Suprapubic skin (tissue), 4 donors: Measurements from ENCODE around the gene WDR77. TPM values are rescaled to one million over a fixed set of nuclear protein-coding genes. Genes with fewer than 3 reads are reported as not detected.

Experiments
- DNase-seq, 2 donors: peaks; one replicate each; pipeline ENCODE4 v3.0.0-alpha.2; 2019; ENCODE audit warnings: low spot score in 2 of 2
- H3K27ac ChIP-seq: fragments of 200-600 bp; sonication (generic); one replicate; pipeline ENCODE4 v1.5.1; 2019
- H3K27me3 ChIP-seq: fragments of 200-600 bp; sonication (generic); one replicate; pipeline ENCODE4 v1.5.1; 2019
- H3K36me3 ChIP-seq: fragments of 200-600 bp; sonication (generic); one replicate; pipeline ENCODE4 v1.5.1; 2019
- H3K4me1 ChIP-seq: fragments of 200-600 bp; sonication (generic); one replicate; pipeline ENCODE4 v1.5.1; 2019
- H3K4me3 ChIP-seq: fragments of 200-600 bp; sonication (generic); one replicate; pipeline ENCODE4 v1.5.1; 2019; ENCODE audit warnings: mild to moderate bottlenecking
- H3K9me3 ChIP-seq: fragments of 200-600 bp; sonication (generic); one replicate; pipeline ENCODE4 v1.5.1; 2019
- CTCF ChIP-seq, 2 donors: fragments of 200-600 bp in 1 of 2; fragments of 450-650 bp in 1 of 2; sonication (generic) in 1 of 2; IDR thresholded peaks; one replicate each; pipeline ENCODE4 v1.5.1; 2016 to 2019; ENCODE audit warnings: antibody characterized with exemption in 2 of 2, mild to moderate bottlenecking in 1 of 2, moderate library complexity in 1 of 2
- EP300 ChIP-seq: sonication (generic); formaldehyde crosslinking; IDR thresholded peaks from one replicate; pipeline ENCODE4 v1.6.1; 2017; ENCODE audit warnings: antibody characterized with exemption
- POLR2A ChIP-seq, 2 donors: fragments of 450-650 bp; IDR thresholded peaks; one replicate each; pipeline ENCODE4 v1.6.1; 2017; ENCODE audit warnings: antibody characterized with exemption in 2 of 2, mild to moderate bottlenecking in 2 of 2, moderate library complexity in 2 of 2
- POLR2AphosphoS5 ChIP-seq, 3 donors: sonication (generic); formaldehyde crosslinking; IDR thresholded peaks; one replicate each; pipeline ENCODE4 v1.6.1; 2017; ENCODE audit warnings: antibody characterized with exemption in 3 of 3
- WGBS: methylation state at CpG from one replicate; pipeline ENCODE4 v1.1.5; 2018; 5-methylcytosine and 5-hydroxymethylcytosine counted together
- total RNA-seq, 4 donors: library from RNA; depleted of rRNA; stranded (reverse); fragments of >200 nt; gene quantifications; one replicate each; pipeline ENCODE4 v1.1.0, GENCODE V29; 2016

WDR77 gene
- total RNA-seq, 4 donors from 2014 or later: 22.8 to 34.7 (median 33.4) TPM

- Histone ChIP-seq H3K27ac (no peak overlapping the region), H3K36me3 (peaks cover 63% of the 10 kb centered on the region), H3K4me3 (no peak overlapping the region), H3K9me3 (no peaks in the 10 kb centered on the region), H3K4me1 (peaks cover 23% of the 10 kb centered on the region), H3K27me3 (no peaks in the 10 kb centered on the region)
- no peak for DNase-seq
- 70% methylated on average over 5 of the region's 5 CpGs for WGBS
- no peak for TF ChIP-seq POLR2A (IDR thresholded peaks at IDR 0.05)
- no peak for TF ChIP-seq EP300
- no peak for TF ChIP-seq CTCF (IDR thresholded peaks at IDR 0.05)
- TF ChIP-seq POLR2AphosphoS5 (IDR thresholded peaks at IDR 0.05): no peak
Measured at GRCh38 chr1:111454859-111455641, 6.0 kb upstream of the WDR77 start.

- H3K36me3 ChIP-seq: peaks cover 50% of the 10 kb centered on the region
- DNase-seq: no peak
- H3K9me3 ChIP-seq: no peaks in the 10 kb centered on the region
- no peak overlapping the region for H3K4me3 ChIP-seq
- no peak overlapping the region for H3K27ac ChIP-seq
- H3K4me1 ChIP-seq: peaks cover 25% of the 10 kb centered on the region
- WGBS: 87% methylated on average over 3 of the region's 3 CpGs
- H3K27me3 ChIP-seq: no peaks in the 10 kb centered on the region
- no peak for TF ChIP-seq CTCF (IDR thresholded peaks at IDR 0.05)
Measured at GRCh38 chr1:111453706-111454105, 4.7 kb upstream of the WDR77 start.

- H3K9me3 ChIP-seq: no peaks in the 10 kb centered on the region
- no peak overlapping the region for H3K4me3 ChIP-seq
- DNase-seq: no peak
- no peak for TF ChIP-seq POLR2AphosphoS5 (IDR thresholded peaks at IDR 0.05)
- TF ChIP-seq EP300: no peak
- no peak for TF ChIP-seq CTCF (IDR thresholded peaks at IDR 0.05)
- no peak for TF ChIP-seq POLR2A (IDR thresholded peaks at IDR 0.05)
- H3K27me3 ChIP-seq: no peaks in the 10 kb centered on the region
- H3K4me1 ChIP-seq: peaks cover 33% of the 10 kb centered on the region
- no peak overlapping the region for H3K27ac ChIP-seq
- 78% methylated on average over 3 of the region's 3 CpGs for WGBS
- peaks cover 39% of the 10 kb centered on the region for H3K36me3 ChIP-seq
Measured at GRCh38 chr1:111452581-111452980, 3.5 kb upstream of the WDR77 start.

GRCh38 chr1:111450185-111450584 lies 1.1 kb upstream of the WDR77 start:
- no peak for DNase-seq
- Histone ChIP-seq H3K36me3 (peaks cover 19% of the 10 kb centered on the region), H3K4me1 (peaks cover 42% of the 10 kb centered on the region), H3K27me3 (no peaks in the 10 kb centered on the region), H3K4me3 (peak overlapping the region; percentile 70), H3K9me3 (no peaks in the 10 kb centered on the region), H3K27ac (no peak overlapping the region)
- TF ChIP-seq EP300 (no peak), POLR2AphosphoS5 (IDR thresholded peaks at IDR 0.05) (no peak), POLR2A (IDR thresholded peaks at IDR 0.05) (no peak), CTCF (IDR thresholded peaks at IDR 0.05) (no peak)
- 40% methylated on average over 3 of the region's 3 CpGs for WGBS

- DNase-seq: no peak
- peak overlapping the region; percentile 86 for H3K27ac ChIP-seq
- peak overlapping the region; percentile 70 for H3K4me3 ChIP-seq
- H3K9me3 ChIP-seq: no peaks in the 10 kb centered on the region
- TF ChIP-seq CTCF (IDR thresholded peaks at IDR 0.05): no peak
- no peak for TF ChIP-seq POLR2A (IDR thresholded peaks at IDR 0.05)
- no peak for TF ChIP-seq EP300
- TF ChIP-seq POLR2AphosphoS5 (IDR thresholded peaks at IDR 0.05): no peak
- H3K4me1 ChIP-seq: peaks cover 42% of the 10 kb centered on the region
- peaks cover 14% of the 10 kb centered on the region for H3K36me3 ChIP-seq
- 0% methylated on average over 8 of the region's 8 CpGs for WGBS
- no peaks in the 10 kb centered on the region for H3K27me3 ChIP-seq
Measured at GRCh38 chr1:111449703-111450017, 604 bp upstream of the WDR77 start.
